Neural cell (in vitro differentiated cells): ENCODE data around the gene CAMK2G.

Experiments used
- EP300 ChIP-seq: fragments of 450-650 bp; conservative IDR thresholded peaks from 2 replicates; pipeline ENCODE4 v1.6.1; 2014; ENCODE audit warnings: antibody characterized with exemption, mild to moderate bottlenecking, moderate library complexity; ENCODE audit not compliant: poor library complexity, severe bottlenecking
- EZH2 ChIP-seq: fragments of 200-600, 300-800 bp; shearing (Covaris generic), sonication (generic); IDR thresholded peaks from 2 replicates; pipeline ENCODE4 v1.6.1; 2014; ENCODE audit warnings: antibody characterized with exemption, low read length, borderline replicate concordance, mild to moderate bottlenecking; ENCODE audit not compliant: insufficient read depth, poor library complexity, severe bottlenecking
- POLR2AphosphoS5 ChIP-seq: IDR thresholded peaks from 2 replicates; pipeline ENCODE4 v1.6.1; 2012
- SMC3 ChIP-seq: fragments of 450-650 bp; conservative IDR thresholded peaks from 2 replicates; pipeline ENCODE4 v1.6.1; 2014; ENCODE audit warnings: antibody characterized with exemption, mild to moderate bottlenecking, moderate library complexity; ENCODE audit not compliant: poor library complexity
- TAF1 ChIP-seq: IDR thresholded peaks from 2 replicates; pipeline ENCODE4 v1.6.1; 2012; ENCODE audit warnings: low read depth
- TF ChIP-seq, protein P1 (sequence below): fragments of 450-650 bp; IDR thresholded peaks from 2 replicates; pipeline ENCODE4 v1.5.1; 2014; ENCODE audit warnings: antibody characterized with exemption, mild to moderate bottlenecking, moderate library complexity; ENCODE audit not compliant: poor library complexity, severe bottlenecking

DNA sequence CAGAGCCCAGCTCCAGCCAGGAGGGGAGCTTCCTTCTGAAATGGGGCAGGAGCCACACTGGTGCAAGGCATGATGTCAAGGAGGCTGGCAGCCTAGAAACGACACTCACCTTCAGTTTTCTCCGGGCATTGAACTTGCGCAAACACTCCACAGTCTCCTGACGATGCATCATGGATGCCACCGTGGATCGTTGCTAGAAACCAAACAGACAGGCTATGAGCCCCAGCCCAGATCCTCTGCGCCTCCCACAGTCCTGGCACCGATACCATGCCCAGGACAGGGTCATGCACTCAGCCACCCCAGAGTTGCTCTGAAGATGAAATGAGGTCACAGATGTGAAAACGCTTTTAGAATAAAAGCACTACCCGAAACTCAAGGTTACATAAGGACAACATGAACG is 32.0 kb downstream of the CAMK2G start:
- TF ChIP-seq POLR2AphosphoS5 (no peak), EP300 (no peak), EZH2 (no peak), TAF1 (no peak), SMC3 (no peak)
- TF ChIP-seq, protein P1, sequence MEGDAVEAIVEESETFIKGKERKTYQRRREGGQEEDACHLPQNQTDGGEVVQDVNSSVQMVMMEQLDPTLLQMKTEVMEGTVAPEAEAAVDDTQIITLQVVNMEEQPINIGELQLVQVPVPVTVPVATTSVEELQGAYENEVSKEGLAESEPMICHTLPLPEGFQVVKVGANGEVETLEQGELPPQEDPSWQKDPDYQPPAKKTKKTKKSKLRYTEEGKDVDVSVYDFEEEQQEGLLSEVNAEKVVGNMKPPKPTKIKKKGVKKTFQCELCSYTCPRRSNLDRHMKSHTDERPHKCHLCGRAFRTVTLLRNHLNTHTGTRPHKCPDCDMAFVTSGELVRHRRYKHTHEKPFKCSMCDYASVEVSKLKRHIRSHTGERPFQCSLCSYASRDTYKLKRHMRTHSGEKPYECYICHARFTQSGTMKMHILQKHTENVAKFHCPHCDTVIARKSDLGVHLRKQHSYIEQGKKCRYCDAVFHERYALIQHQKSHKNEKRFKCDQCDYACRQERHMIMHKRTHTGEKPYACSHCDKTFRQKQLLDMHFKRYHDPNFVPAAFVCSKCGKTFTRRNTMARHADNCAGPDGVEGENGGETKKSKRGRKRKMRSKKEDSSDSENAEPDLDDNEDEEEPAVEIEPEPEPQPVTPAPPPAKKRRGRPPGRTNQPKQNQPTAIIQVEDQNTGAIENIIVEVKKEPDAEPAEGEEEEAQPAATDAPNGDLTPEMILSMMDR = no peak
